ENCODE results near the gene OSTC.

OSTC gene

DNA sequence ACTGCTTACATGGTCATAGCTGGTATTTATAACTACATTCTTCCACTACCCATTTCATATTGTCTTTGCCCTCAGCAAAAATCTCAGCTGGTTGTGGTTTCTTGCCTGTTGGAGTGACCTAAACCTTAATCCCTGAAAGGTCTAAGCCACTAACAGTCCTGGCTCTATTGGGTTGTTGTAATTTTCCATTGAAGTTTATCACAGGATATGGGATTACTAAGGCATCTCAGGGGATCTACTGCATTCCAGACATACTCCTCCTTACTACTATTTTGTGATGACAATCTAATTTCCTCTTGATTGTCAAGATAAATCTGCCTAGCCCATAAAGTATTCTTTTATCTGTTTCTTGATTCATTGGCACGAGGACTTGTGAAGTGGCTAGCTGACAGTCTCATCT lies 6.2 kb upstream of the OSTC start:
- no peak for DNase-seq (ENCODE audit: low spot score)
- no peak for TF ChIP-seq CTCF (IDR thresholded peaks at IDR 0.05; ENCODE audit: extremely low read depth, insufficient read depth, missing control alignments)
- in situ Hi-C loops (cut with MboI; ENCODE audit: low pct_unique_long_range_greater_than_20kb, low sequenced_read_pairs, unreplicated experiment) = no loop called here

- in situ Hi-C loops (cut with MboI; ENCODE audit: low pct_unique_long_range_greater_than_20kb, low sequenced_read_pairs, unreplicated experiment) = no loop called here
- no peak for DNase-seq (ENCODE audit: low spot score)
- TF ChIP-seq CTCF (IDR thresholded peaks at IDR 0.05; ENCODE audit: extremely low read depth, insufficient read depth, missing control alignments) = no peak
These were observed 3.7 kb upstream of the OSTC start for GRCh38 chr4:108646706-108647105.

DNA sequence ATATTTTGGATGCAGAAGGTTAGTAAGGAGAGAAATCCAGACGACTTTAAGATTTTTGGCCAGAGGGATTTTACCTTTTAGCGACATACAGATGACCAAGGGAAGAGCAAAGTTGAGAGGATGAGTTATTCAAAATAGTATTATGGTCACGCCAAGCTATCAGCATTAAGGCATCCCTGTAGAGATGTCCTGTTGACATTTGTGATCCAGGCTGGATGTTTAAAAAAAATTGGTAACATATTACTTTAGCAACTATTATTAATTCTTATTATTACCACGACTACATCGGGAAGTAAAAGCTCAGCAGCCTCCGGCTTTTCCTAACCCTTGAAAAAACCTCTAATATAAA lies 562 bp upstream of the OSTC start:
- TF ChIP-seq CTCF (IDR thresholded peaks at IDR 0.05; ENCODE audit: extremely low read depth, insufficient read depth, missing control alignments) = no peak
- in situ Hi-C loops (cut with MboI; ENCODE audit: low pct_unique_long_range_greater_than_20kb, low sequenced_read_pairs, unreplicated experiment) = no loop called here
- no peak for DNase-seq (ENCODE audit: low spot score)

- no peak for DNase-seq (ENCODE audit: low spot score)
- in situ Hi-C loops (cut with MboI; ENCODE audit: low pct_unique_long_range_greater_than_20kb, low sequenced_read_pairs, unreplicated experiment) = no loop called here
- no peak for TF ChIP-seq CTCF (IDR thresholded peaks at IDR 0.05; ENCODE audit: extremely low read depth, insufficient read depth, missing control alignments)
These were observed 804 bp downstream of the OSTC start for GRCh38 chr4:108651014-108651791.

DNA sequence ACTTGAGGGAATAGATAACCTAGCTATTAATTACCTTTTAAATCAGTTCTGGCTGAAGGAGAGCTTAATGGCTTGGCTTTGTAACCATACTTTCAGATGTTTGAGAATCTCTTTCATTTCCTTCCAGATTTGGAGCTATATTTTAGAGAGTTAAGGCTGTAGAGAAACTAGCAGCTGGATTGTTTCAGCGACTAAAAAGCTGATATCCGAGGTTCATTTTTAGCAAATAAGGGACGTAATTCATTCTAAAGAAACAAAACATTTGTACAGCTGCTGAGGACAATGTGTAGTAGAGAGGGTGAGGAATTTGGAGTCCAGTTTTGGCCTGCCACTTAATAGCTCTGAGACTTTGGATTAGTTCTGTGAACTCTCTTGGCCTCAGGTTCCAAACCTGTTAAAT lies 12.2 kb downstream of the OSTC start:
- in situ Hi-C loops (cut with MboI; ENCODE audit: low pct_unique_long_range_greater_than_20kb, low sequenced_read_pairs, unreplicated experiment) = no loop called here
- TF ChIP-seq CTCF (IDR thresholded peaks at IDR 0.05; ENCODE audit: extremely low read depth, insufficient read depth, missing control alignments) = no peak

DNA sequence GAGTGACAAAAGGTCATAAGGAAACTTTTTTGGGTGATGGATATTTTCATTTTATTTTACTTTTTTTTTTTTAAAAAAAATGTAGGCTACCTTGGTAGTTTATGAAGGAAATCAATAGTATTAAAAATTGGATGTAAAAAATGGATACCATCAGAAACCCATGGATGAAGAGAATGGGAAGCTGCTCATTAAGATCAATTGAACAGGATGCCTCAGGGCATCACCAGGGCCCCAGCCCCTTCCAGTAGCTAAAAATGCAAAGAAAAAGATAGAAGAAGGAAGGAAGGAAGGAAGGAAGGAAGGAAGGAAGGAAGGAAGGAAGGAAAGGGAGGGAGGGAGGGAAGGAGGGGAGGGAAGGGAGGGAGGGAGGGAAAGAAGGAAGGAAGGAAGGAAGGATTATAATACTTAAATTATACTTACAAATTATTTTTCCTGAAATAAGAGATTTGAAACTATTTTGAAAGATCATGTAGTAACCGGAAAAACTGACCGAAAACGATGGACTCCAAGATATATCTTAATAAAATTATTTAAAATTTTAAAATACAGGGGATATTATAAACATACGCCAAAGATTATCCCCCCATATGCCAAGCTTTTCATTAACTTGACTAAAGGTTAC lies 24.1 kb downstream of the OSTC start:
- DNase-seq (ENCODE audit: low spot score) = no peak
- in situ Hi-C loops (cut with MboI; ENCODE audit: low pct_unique_long_range_greater_than_20kb, low sequenced_read_pairs, unreplicated experiment) = no loop called here
- no peak for TF ChIP-seq CTCF (IDR thresholded peaks at IDR 0.05; ENCODE audit: extremely low read depth, insufficient read depth, missing control alignments)

More for the DNA sequence above, 12.2 kb downstream of the OSTC start:
- DNase-seq (ENCODE audit: low spot score) = no peak
